ENCODE measurements around the gene ARL8B. TPM values are rescaled to one million over a fixed set of nuclear protein-coding genes. Genes with fewer than 3 reads are reported as not detected.

Gene ARL8B
- total and polyA plus RNA-seq, 4 donors = 53.9 to 172 (median 105) TPM

DNA sequence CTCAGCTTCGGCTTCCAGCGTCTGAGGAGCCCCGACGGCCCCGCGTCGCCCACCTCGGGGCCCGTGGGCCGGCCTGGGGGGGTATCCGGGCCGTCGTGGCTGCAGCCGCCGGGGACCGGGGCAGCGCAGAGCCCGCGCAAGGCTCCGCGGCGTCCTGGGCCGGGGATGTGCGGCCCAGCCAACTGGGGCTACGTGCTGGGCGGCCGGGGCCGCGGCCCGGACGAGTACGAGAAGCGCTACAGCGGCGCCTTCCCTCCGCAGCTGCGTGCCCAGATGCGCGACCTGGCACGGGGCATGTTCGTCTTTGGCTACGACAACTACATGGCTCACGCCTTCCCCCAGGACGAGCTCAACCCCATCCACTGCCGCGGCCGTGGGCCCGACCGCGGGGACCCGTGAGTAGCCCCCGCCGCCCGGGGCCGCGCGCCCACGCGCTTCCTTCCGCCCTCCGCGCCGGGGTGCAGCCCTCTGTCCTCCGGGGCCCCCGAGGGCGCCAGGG, 65.9 kb downstream of the ARL8B start:
- peak in 1 of 6 donors; percentile 58 for DNase-seq (ENCODE audit: low read depth in 4 of 6, low spot score in 6 of 6)
- H3K27me3 ChIP-seq (ENCODE audit: control insufficient read depth, insufficient read depth, low read length) = no peaks in the 10 kb centered on the region
- H3K27ac ChIP-seq (ENCODE audit: low read depth, low read length) = peak overlapping the region; percentile 85
- peaks cover 4% of the 10 kb centered on the region for H3K36me3 ChIP-seq (ENCODE audit: control insufficient read depth, insufficient read depth, low read length)
- H3K4me1 ChIP-seq (ENCODE audit: control insufficient read depth, insufficient read depth, low read length) = peaks cover 9% of the 10 kb centered on the region
- no peaks in the 10 kb centered on the region for H3K9me3 ChIP-seq (ENCODE audit: control insufficient read depth, insufficient read depth, low read length)
- under 1% methylated on average over 66 of the region's 66 CpGs for WGBS (ENCODE audit: insufficient coverage)
- peak overlapping the region; percentile 80 for H3K4me3 ChIP-seq (ENCODE audit: low read depth, low read length)

DNA sequence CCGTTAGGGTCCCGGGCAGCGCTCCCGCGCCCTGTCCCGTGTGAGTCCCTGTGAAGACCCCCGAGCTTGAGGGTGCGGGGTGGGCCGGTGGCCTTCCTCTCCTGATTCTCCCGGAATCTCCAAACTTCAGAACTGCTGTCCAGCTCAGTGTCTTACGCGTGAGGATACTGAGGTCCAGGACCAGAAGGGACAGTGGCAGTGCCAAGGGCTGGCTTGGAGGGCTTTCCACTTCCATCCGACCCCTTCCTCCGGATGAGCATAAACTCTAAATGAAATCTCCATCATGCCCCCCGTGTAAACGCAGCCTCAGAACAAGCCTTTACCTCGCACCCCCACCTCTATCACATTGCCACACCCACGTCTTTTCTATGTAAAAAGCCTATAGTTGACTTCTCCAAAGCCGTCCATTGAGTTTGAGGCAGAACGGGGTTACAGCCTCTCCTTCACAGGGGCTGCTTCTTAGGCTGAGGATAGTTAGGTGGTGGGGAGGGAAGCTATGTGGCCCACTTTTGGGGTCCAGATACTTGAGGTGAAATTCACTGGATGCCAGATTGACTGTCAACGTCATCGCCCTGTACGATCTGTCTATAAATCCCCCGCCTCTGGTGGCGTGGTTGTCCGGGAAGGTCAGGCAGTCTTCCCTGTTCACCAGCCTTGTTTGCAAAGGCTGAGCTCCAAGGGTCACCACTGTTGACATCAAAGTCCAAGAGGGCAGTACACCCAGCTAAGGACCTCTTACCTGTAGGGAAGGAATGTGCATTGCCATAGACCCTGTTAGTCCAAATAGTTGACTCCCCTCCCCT, 66.5 kb downstream of the ARL8B start:
- peaks cover 9% of the 10 kb centered on the region for H3K4me1 ChIP-seq (ENCODE audit: control insufficient read depth, insufficient read depth, low read length)
- peaks cover 3% of the 10 kb centered on the region for H3K36me3 ChIP-seq (ENCODE audit: control insufficient read depth, insufficient read depth, low read length)
- H3K27me3 ChIP-seq (ENCODE audit: control insufficient read depth, insufficient read depth, low read length) = no peaks in the 10 kb centered on the region
- peak in 2 of 6 donors; percentile 22 to 42 for DNase-seq (ENCODE audit: low read depth in 4 of 6, low spot score in 6 of 6)
- peak overlapping the region; percentile 80 for H3K4me3 ChIP-seq (ENCODE audit: low read depth, low read length)
- H3K9me3 ChIP-seq (ENCODE audit: control insufficient read depth, insufficient read depth, low read length) = no peaks in the 10 kb centered on the region
- 13% methylated on average over 25 of the region's 26 CpGs for WGBS (ENCODE audit: insufficient coverage)
- H3K27ac ChIP-seq (ENCODE audit: low read depth, low read length) = peak overlapping the region; percentile 50

DNA sequence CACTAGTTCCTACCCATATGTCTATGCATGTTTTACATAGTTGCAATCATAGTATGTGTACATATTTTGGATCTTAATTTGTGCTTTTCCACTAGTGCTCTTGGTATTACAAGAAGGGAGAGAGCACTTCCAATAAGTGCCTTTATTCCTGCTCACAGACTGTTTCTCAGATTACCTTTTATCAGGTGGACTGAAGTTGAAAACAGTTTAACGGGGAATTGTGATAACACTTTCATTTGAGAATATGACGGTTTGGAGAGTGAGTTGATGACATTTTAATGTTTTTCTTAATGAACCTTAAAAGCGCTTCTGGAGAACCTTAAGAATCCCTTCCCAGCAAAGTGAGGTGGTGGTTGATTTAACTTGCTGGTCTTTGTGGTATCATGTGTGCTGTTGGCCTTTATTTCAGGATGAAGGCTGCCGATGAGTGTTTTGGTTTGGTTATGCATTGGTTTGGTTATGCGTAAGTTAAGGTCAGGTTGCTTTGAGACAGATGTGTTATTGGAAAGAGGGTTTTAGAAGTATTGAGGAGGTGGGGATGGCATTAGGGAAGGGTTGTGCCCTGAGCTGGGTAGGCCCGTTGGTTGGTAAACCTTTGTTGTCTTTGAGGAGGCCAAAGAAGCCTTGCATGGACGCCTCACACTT, 68.2 kb downstream of the ARL8B start:
- Histone ChIP-seq H3K27me3 (ENCODE audit: control insufficient read depth, insufficient read depth, low read length) (no peaks in the 10 kb centered on the region), H3K4me1 (ENCODE audit: control insufficient read depth, insufficient read depth, low read length) (peaks cover 9% of the 10 kb centered on the region), H3K4me3 (ENCODE audit: low read depth, low read length) (no peak overlapping the region), H3K27ac (ENCODE audit: low read depth, low read length) (no peak overlapping the region), H3K9me3 (ENCODE audit: control insufficient read depth, insufficient read depth, low read length) (no peaks in the 10 kb centered on the region), H3K36me3 (ENCODE audit: control insufficient read depth, insufficient read depth, low read length) (peaks cover 3% of the 10 kb centered on the region)
- no peak for DNase-seq (ENCODE audit: low read depth in 4 of 6, low spot score in 6 of 6)
- 72% methylated on average over 4 of the region's 7 CpGs for WGBS (ENCODE audit: insufficient coverage)

DNA sequence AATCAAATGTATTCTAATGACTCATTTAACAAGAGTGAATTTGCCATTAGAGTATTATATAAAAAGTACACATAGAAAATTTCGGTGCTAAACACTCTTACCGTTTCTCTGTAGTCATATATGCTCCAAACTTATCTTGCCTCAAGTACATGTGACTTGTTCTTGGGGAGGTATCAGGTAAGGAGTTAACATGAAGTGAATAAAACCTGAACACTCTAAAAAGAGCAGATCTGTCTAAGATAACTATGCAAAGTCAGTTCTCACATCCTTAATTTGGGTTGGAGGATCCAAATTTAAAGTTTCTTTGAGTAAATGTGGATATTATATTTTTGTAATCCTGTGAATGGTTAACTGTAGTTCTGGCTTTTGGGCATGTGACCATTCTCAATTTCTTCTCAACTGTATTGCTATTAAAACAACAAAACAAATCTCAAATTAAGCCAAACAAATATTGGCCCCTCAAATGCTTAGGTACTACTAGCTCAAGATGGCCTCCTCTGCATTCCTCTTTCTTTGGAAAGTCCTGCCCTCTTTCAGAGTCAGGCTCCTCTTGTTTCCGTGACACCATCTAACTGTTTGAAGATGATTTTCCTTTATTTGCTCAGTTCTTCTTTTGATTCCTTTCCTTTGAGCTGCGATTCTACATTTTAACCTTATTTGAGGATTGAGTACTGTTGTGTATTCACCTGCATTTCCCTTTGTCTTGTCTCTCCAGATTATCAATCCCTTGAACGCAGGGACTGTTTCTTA, 69.6 kb downstream of the ARL8B start:
- peaks cover 9% of the 10 kb centered on the region for H3K4me1 ChIP-seq (ENCODE audit: control insufficient read depth, insufficient read depth, low read length)

DNA sequence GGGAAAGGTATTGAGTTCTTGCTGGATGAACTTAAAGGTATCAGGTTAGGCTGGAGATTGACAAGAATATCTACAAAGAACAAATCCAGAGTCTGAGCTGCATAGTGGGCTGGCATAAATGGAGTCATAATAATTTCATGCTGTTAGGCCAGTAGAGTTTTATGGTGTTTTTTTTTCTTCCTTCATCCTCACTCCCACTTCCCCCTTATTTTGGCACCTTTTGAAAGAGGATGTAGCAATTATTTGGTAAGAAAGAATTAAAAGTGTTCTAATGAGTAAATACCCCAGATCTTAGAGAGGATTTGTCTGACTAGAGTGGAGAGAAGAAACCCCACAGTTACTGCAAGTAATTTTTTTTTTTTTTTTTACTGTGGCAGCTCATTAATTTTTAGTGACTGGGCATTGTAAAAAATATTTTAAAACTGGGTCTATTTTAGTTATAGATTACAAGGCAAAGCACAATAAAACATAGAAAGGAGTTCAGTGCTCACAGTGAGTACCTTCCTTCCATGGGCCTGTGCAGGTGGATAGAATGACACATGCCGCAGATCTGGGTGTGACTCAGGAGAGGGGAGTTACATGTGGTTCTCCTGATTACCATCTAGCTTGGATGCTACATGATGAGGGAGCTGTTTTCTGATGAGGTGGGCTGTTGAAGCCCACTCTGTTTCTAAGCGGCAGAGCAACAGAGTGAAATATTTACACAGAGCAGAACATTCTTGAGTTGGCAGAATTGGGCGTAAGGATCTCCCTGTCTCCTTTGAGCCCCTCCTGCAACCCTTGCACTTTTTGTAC, 70.7 kb downstream of the ARL8B start:
- H3K9me3 ChIP-seq (ENCODE audit: control insufficient read depth, insufficient read depth, low read length) = no peaks in the 10 kb centered on the region
- 97% methylated on average over 3 of the region's 3 CpGs for WGBS (ENCODE audit: insufficient coverage)
- no peaks in the 10 kb centered on the region for H3K27me3 ChIP-seq (ENCODE audit: control insufficient read depth, insufficient read depth, low read length)
- H3K27ac ChIP-seq (ENCODE audit: low read depth, low read length) = no peak overlapping the region
- peaks cover 3% of the 10 kb centered on the region for H3K36me3 ChIP-seq (ENCODE audit: control insufficient read depth, insufficient read depth, low read length)
- H3K4me3 ChIP-seq (ENCODE audit: low read depth, low read length) = no peak overlapping the region
- DNase-seq (ENCODE audit: low read depth in 4 of 6, low spot score in 6 of 6) = no peak
- H3K4me1 ChIP-seq (ENCODE audit: control insufficient read depth, insufficient read depth, low read length) = peaks cover 9% of the 10 kb centered on the region

More for the DNA sequence above, 69.6 kb downstream of the ARL8B start:
- Histone ChIP-seq H3K27ac (ENCODE audit: low read depth, low read length) (no peak overlapping the region), H3K36me3 (ENCODE audit: control insufficient read depth, insufficient read depth, low read length) (peaks cover 3% of the 10 kb centered on the region), H3K9me3 (ENCODE audit: control insufficient read depth, insufficient read depth, low read length) (no peaks in the 10 kb centered on the region), H3K4me3 (ENCODE audit: low read depth, low read length) (no peak overlapping the region), H3K27me3 (ENCODE audit: control insufficient read depth, insufficient read depth, low read length) (no peaks in the 10 kb centered on the region)
- WGBS (ENCODE audit: insufficient coverage) = no CpG with 5 or more reads among the region's 5 CpGs
- no peak for DNase-seq (ENCODE audit: low read depth in 4 of 6, low spot score in 6 of 6)

DNA sequence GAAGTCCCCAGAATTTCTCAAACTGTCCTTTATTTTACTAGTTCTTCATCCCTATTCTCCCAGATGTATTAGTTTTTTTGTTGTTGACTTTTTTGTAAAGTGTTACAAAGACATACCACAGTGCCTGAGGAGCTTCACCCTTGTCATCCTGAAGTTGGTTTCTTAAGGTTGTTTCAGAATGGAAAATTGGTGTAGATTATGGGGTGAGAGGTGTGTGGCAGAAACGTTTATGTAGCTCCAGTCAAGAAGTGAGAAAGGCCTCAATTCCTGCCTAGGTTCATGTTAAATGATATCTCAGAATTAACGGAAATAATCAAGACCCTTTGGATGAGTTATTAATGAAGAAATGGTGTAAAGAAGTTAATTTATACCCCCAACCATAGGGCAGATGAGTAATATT, 72.2 kb downstream of the ARL8B start:
- H3K36me3 ChIP-seq (ENCODE audit: control insufficient read depth, insufficient read depth, low read length) = peaks cover 3% of the 10 kb centered on the region
- WGBS (ENCODE audit: insufficient coverage) = no CpG with 5 or more reads among the region's 2 CpGs
- no peak for DNase-seq (ENCODE audit: low read depth in 4 of 6, low spot score in 6 of 6)
- no peak overlapping the region for H3K27ac ChIP-seq (ENCODE audit: low read depth, low read length)
- H3K9me3 ChIP-seq (ENCODE audit: control insufficient read depth, insufficient read depth, low read length) = no peaks in the 10 kb centered on the region
- no peak overlapping the region for H3K4me3 ChIP-seq (ENCODE audit: low read depth, low read length)
- no peaks in the 10 kb centered on the region for H3K4me1 ChIP-seq (ENCODE audit: control insufficient read depth, insufficient read depth, low read length)
- H3K27me3 ChIP-seq (ENCODE audit: control insufficient read depth, insufficient read depth, low read length) = no peaks in the 10 kb centered on the region

DNA sequence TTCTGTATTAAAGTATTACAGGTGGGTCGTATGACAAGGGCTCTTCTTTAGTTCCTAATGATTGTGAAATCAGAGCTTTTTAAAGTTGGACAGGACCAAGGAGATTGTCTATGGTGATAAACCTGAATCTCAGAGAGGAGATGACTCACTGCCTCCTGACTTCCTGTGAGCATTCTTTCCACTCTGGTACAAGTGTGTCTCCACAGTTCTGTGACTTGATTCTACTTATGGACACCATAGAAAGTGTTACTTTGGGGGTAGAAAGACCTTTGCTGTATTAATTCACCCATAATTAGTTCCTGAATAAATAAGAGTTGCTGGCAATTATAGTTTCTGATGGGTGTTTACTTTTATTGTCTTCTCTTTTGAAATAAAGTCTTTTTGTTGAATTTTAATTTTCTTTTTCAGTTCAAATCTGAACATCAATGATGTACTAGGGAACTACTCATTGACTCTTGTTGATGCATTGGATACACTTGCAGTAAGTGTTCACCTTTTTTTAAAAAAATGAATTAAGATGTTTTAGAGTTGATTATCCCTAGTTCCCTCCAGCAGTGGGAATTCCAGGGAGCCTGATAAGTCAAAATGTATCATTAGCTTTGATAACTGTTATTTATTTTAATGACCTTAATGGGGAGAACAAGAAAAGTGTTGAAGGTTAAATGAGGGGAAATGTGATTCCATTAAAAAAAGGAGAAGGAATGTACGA, 72.9 kb downstream of the ARL8B start:
- Histone ChIP-seq H3K4me1 (ENCODE audit: control insufficient read depth, insufficient read depth, low read length) (no peaks in the 10 kb centered on the region), H3K27me3 (ENCODE audit: control insufficient read depth, insufficient read depth, low read length) (no peaks in the 10 kb centered on the region), H3K9me3 (ENCODE audit: control insufficient read depth, insufficient read depth, low read length) (no peaks in the 10 kb centered on the region), H3K36me3 (ENCODE audit: control insufficient read depth, insufficient read depth, low read length) (peaks cover 7% of the 10 kb centered on the region), H3K27ac (ENCODE audit: low read depth, low read length) (no peak overlapping the region), H3K4me3 (ENCODE audit: low read depth, low read length) (no peak overlapping the region)
- DNase-seq (ENCODE audit: low read depth in 4 of 6, low spot score in 6 of 6) = no peak
- WGBS (ENCODE audit: insufficient coverage) = 89% methylated on average over 1 of the region's 2 CpGs

DNA sequence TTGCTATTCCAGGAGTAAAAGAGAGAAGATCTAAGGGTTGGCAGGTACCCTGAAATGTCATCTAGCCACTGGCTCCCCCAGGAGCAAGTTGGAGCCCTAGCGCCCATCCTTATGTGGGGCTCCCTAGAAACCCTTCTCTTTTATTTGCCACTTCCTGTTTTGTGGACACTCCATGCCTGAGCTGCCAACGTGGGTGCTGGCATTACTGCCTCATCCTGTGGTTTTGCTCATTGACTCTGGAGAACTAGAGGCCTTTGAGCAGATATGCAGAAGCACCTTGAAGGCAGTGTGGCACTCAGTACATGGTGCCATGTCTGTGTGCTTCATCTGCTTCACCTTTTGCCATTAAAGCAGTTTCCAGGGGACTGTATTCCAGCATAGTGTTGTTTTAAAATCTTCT, 73.5 kb downstream of the ARL8B start:
- Histone ChIP-seq H3K27me3 (ENCODE audit: control insufficient read depth, insufficient read depth, low read length) (no peaks in the 10 kb centered on the region), H3K4me1 (ENCODE audit: control insufficient read depth, insufficient read depth, low read length) (no peaks in the 10 kb centered on the region), H3K4me3 (ENCODE audit: low read depth, low read length) (no peak overlapping the region), H3K9me3 (ENCODE audit: control insufficient read depth, insufficient read depth, low read length) (no peaks in the 10 kb centered on the region), H3K36me3 (ENCODE audit: control insufficient read depth, insufficient read depth, low read length) (peaks cover 8% of the 10 kb centered on the region), H3K27ac (ENCODE audit: low read depth, low read length) (no peak overlapping the region)
- 60% methylated on average over 2 of the region's 2 CpGs for WGBS (ENCODE audit: insufficient coverage)
- no peak for DNase-seq (ENCODE audit: low read depth in 4 of 6, low spot score in 6 of 6)

All from spinal cord (tissue), 10 donors.